HT-29 (cell line): ENCODE measurements around the gene LARP6. TPM values are rescaled to one million over a fixed set of nuclear protein-coding genes. Genes with fewer than 3 reads are reported as not detected.

Experiments
- DNase-seq: peaks from one replicate; pipeline ENCODE4 v3.0.0-alpha.2; 2015; ENCODE audit warnings: low spot score
- total RNA-seq: library from RNA; depleted of rRNA; stranded (reverse); fragments of >200 nt; shearing (Covaris generic); gene quantifications from 2 replicates; pipeline ENCODE4 v1.2.3, GENCODE V29; 2014; rRNA removed

The LARP6 gene
- total RNA-seq, 1 experiment from 2014 or later, result 5.6 TPM

- DNase-seq, result no peak
These were observed 57.2 kb downstream of the LARP6 start for GRCh38 chr15:70796516-70797310.

- peak; percentile 70 for DNase-seq
These were observed 58.7 kb downstream of the LARP6 start for GRCh38 chr15:70795311-70795665.

- DNase-seq, result peak; percentile 43
These were observed 59.2 kb downstream of the LARP6 start for GRCh38 chr15:70794596-70795310.

- no peak for DNase-seq
These were observed 60.3 kb downstream of the LARP6 start for GRCh38 chr15:70793694-70794093.

GRCh38 chr15:70792171-70792573, 61.8 kb downstream of the LARP6 start:
- DNase-seq, result peak; percentile 59

- no peak for DNase-seq
These were observed 62.7 kb downstream of the LARP6 start for GRCh38 chr15:70791259-70791658.

GRCh38 chr15:70789213-70789612, 64.7 kb downstream of the LARP6 start:
- DNase-seq, result no peak

- DNase-seq, result peak; percentile 86
These were observed 65.6 kb downstream of the LARP6 start for GRCh38 chr15:70788114-70789049.

- no peak for DNase-seq
These were observed 67.0 kb downstream of the LARP6 start for GRCh38 chr15:70786996-70787395.

- DNase-seq, result peak; percentile 84
These were observed 70.3 kb downstream of the LARP6 start for GRCh38 chr15:70783610-70784022.

GRCh38 chr15:70783041-70783440, 70.9 kb downstream of the LARP6 start:
- DNase-seq, result peak; percentile 42

- no peak for DNase-seq
These were observed 72.7 kb downstream of the LARP6 start for GRCh38 chr15:70781236-70781635.

Other genes starting within 250 kb of the LARP6 start
- 20.2 and 20.5 TPM in 2 replicates for gene UACA, start 90.6 kb downstream of the LARP6 start, total RNA-seq
- gene THAP10, start 38.3 kb upstream of the LARP6 start, total RNA-seq, result 2.7 and 3.9 TPM in 2 replicates
- gene LRRC49, start 38.7 kb upstream of the LARP6 start, total RNA-seq, result 4.2 and 5.9 TPM in 2 replicates